SK-N-SH (cell line): ENCODE results near the gene STARD10. TPM values are rescaled to one million over a fixed set of nuclear protein-coding genes. Genes with fewer than 3 reads are reported as not detected.

ENCODE experiments used
- CTCF ChIA-PET: fragments of 300-600, 350-600 bp; formaldehyde crosslinking; extraction: SDS; loops from one replicate; lab custom pipeline; 2021; lab: Yijun Ruan, JAX
- POLR2A ChIA-PET: fragments of 350-600 bp; sonication (Branson Sonifier 250); formaldehyde crosslinking; extraction: SDS; loops from one replicate; lab custom pipeline; 2020; ENCODE audit warnings: antibody characterized with exemption, inconsistent platforms; lab: Yijun Ruan, JAX
- DNase-seq: peaks from one replicate; pipeline ENCODE4 v3.0.0; 2012
- H2AFZ ChIP-seq: fragments of 200-600 bp; sonication (generic); 2 replicates; pipeline ENCODE4 v1.8.1; 2016; ENCODE audit warnings: antibody characterized with exemption, mild to moderate bottlenecking, low read depth
- H3F3A ChIP-seq: fragments of 200-600 bp; sonication (generic); replicated peaks from 2 replicates; pipeline ENCODE3; 2016; ENCODE audit warnings: antibody characterized with exemption, mild to moderate bottlenecking; ENCODE audit not compliant: insufficient read depth
- H3K27ac ChIP-seq, 2 experiments: fragments of 200-500 bp in 1 of 2; fragments of 200-600 bp in 1 of 2; sonication (Bioruptor generic) in 1 of 2; sonication (generic), shearing (Covaris generic) in 1 of 2; 2 replicates each; pipeline versions ENCODE4 v1.5.1 to v1.6.1; 2014 to 2016; ENCODE audit warnings: low read depth in 2 of 2, inconsistent platforms in 1 of 2, low read length in 1 of 2, mild to moderate bottlenecking in 1 of 2, mixed read lengths in 1 of 2
- H3K27me3 ChIP-seq: fragments of 200-600 bp; sonication (generic), shearing (Covaris generic); 2 replicates; pipeline ENCODE4 v1.6.1; 2016; ENCODE audit warnings: mixed run types; ENCODE audit not compliant: insufficient read depth
- H3K36me3 ChIP-seq, 2 experiments: fragments of 200-500 bp in 1 of 2; fragments of 200-600 bp in 1 of 2; sonication (Bioruptor generic) in 1 of 2; sonication (generic) in 1 of 2; replicated peaks in 1 of 2; 2 replicates each; pipeline versions ENCODE3 to v1.5.1; 2014 to 2016; ENCODE audit warnings: low read length in 1 of 2, mild to moderate bottlenecking in 1 of 2; ENCODE audit not compliant: insufficient read depth in 2 of 2, control insufficient read depth in 1 of 2
- H3K4me1 ChIP-seq, 2 experiments: fragments of 200-500 bp in 1 of 2; fragments of 200-600 bp in 1 of 2; sonication (Bioruptor generic) in 1 of 2; sonication (generic), shearing (Covaris generic) in 1 of 2; 2 replicates each; pipeline versions ENCODE4 v1.5.1 to v1.6.1; 2014 to 2016; ENCODE audit warnings: low read depth in 1 of 2, low read length in 1 of 2, mixed run types in 1 of 2; ENCODE audit not compliant: insufficient read depth in 2 of 2, control insufficient read depth in 1 of 2
- H3K4me2 ChIP-seq: fragments of 200-600 bp; sonication (generic), shearing (Covaris generic); 2 replicates; pipeline ENCODE4 v1.6.1; 2017; ENCODE audit warnings: mixed run types
- H3K4me3 ChIP-seq, 2 experiments: fragments of 200-500 bp in 1 of 2; fragments of 200-600 bp in 1 of 2; sonication (Bioruptor generic) in 1 of 2; sonication (generic), shearing (Covaris generic) in 1 of 2; 2 replicates each; pipeline versions ENCODE4 v1.5.1 to v1.8.1; 2014 to 2016; ENCODE audit warnings: low read depth in 2 of 2, inconsistent platforms in 1 of 2, low read length in 1 of 2, mild to moderate bottlenecking in 1 of 2, mixed read lengths in 1 of 2, moderate library complexity in 1 of 2
- H3K79me2 ChIP-seq: fragments of 200-600 bp; sonication (generic); 2 replicates; pipeline ENCODE4 v1.8.1; 2017; ENCODE audit warnings: mild to moderate bottlenecking; ENCODE audit not compliant: insufficient read depth
- H3K9ac ChIP-seq: fragments of 200-600 bp; sonication (generic); 2 replicates; pipeline ENCODE4 v1.6.1; 2017; ENCODE audit warnings: mixed run types
- H3K9me2 ChIP-seq: fragments of 200-600 bp; sonication (generic); 2 replicates; pipeline ENCODE4 v1.6.1; 2017; ENCODE audit warnings: mixed run types
- H3K9me3 ChIP-seq: fragments of 200-600 bp; sonication (generic); 2 replicates; pipeline ENCODE4 v1.6.1; 2017; ENCODE audit warnings: mixed run types, mild to moderate bottlenecking, moderate library complexity
- H4K20me1 ChIP-seq: fragments of 200-600 bp; sonication (generic); 2 replicates; pipeline ENCODE4 v1.6.1; 2017; ENCODE audit warnings: mild to moderate bottlenecking, mixed run types; ENCODE audit not compliant: insufficient read depth
- CHD2 ChIP-seq: fragments of 150-350 bp; IDR thresholded peaks from 2 replicates; pipeline ENCODE4 v1.6.1; 2018; ENCODE audit warnings: low read length; ENCODE audit not compliant: partially characterized antibody
- ELF1 ChIP-seq: IDR thresholded peaks from 2 replicates; pipeline ENCODE4 v1.4.0; 2012
- EP300 ChIP-seq, 2 experiments: IDR thresholded peaks; 2 replicates each; pipeline versions ENCODE4 v1.4.0 to v1.6.1; 2012; ENCODE audit warnings: borderline replicate concordance in 1 of 2, low read depth in 1 of 2, low read length in 1 of 2
- EZH2phosphoT487 ChIP-seq: fragments of 200-600 bp; sonication (generic); IDR thresholded peaks from 2 replicates; pipeline ENCODE4 v1.6.1; 2017; ENCODE audit warnings: low read depth, mixed run types, mild to moderate bottlenecking, antibody characterized with exemption, moderate library complexity, borderline replicate concordance
- GATA2 ChIP-seq: sonication (generic); formaldehyde crosslinking; IDR thresholded peaks from 2 replicates; pipeline ENCODE4 v1.5.0; 2020; ENCODE audit warnings: mild to moderate bottlenecking, missing genetic modification reagents
- NFIC ChIP-seq: IDR thresholded peaks from 2 replicates; pipeline ENCODE4 v1.4.0; 2012; ENCODE audit warnings: borderline replicate concordance
- NRF1 ChIP-seq: IDR thresholded peaks from 2 replicates; pipeline ENCODE4 v1.6.1; 2012; ENCODE audit warnings: low read depth, mild to moderate bottlenecking, low read length
- RAD21 ChIP-seq: IDR thresholded peaks from 2 replicates; pipeline ENCODE4 v1.6.1; 2012; ENCODE audit warnings: mild to moderate bottlenecking, low read length
- RCOR1 ChIP-seq: fragments of 150-350 bp; IDR thresholded peaks from 2 replicates; pipeline ENCODE4 v1.6.1; 2017; ENCODE audit warnings: antibody characterized with exemption, low read length
- RFX5 ChIP-seq: IDR thresholded peaks from 2 replicates; pipeline ENCODE4 v1.6.1; 2012; ENCODE audit warnings: mild to moderate bottlenecking, improper control_type of control experiment, low read length
- SMC3 ChIP-seq: IDR thresholded peaks from 2 replicates; pipeline ENCODE4 v1.6.1; 2012; ENCODE audit warnings: low read depth, low read length, improper control_type of control experiment
- TAF1 ChIP-seq: IDR thresholded peaks from 2 replicates; pipeline ENCODE4 v1.6.1; 2012; ENCODE audit warnings: low read depth, mild to moderate bottlenecking, low read length, moderate library complexity, borderline replicate concordance
- TEAD4 ChIP-seq: IDR thresholded peaks from 2 replicates; pipeline ENCODE4 v1.4.0; 2012; ENCODE audit warnings: mild to moderate bottlenecking, borderline replicate concordance; ENCODE audit not compliant: insufficient read depth
- YY1 ChIP-seq: IDR thresholded peaks from 2 replicates; pipeline ENCODE4 v1.4.0; 2012; ENCODE audit warnings: low read depth, mild to moderate bottlenecking
- WGBS: methylation state at CpG from one replicate; pipeline ENCODE4 v1.1.6; 2017; ENCODE audit warnings: low lambda C conversion rate; 5-methylcytosine and 5-hydroxymethylcytosine counted together
- polyA plus RNA-seq, 3 experiments: library from polyadenylated mRNA; depleted of rRNA; stranded (reverse); fragments of >200 nt; gene quantifications; 2 replicates each; pipeline ENCODE4 v1.2.3, GENCODE V29; 2012
- TF ChIP-seq, protein P1 (sequence below): IDR thresholded peaks from 2 replicates; pipeline ENCODE4 v1.4.0; 2012; ENCODE audit warnings: low read depth
- TF ChIP-seq, protein P2 (sequence below): fragments of 150-350 bp; IDR thresholded peaks from 2 replicates; pipeline ENCODE4 v1.6.1; 2016; ENCODE audit warnings: mild to moderate bottlenecking, low read depth, low read length
- TF ChIP-seq, protein P3 (sequence below): IDR thresholded peaks from 2 replicates; pipeline ENCODE4 v1.6.1; 2012; ENCODE audit warnings: mild to moderate bottlenecking, low read depth, low read length, moderate library complexity
- TF ChIP-seq, protein P4 (sequence below): fragments of 200-600 bp; sonication (generic); IDR thresholded peaks from 2 replicates; pipeline ENCODE4 v1.6.1; 2017; ENCODE audit warnings: antibody characterized with exemption, mild to moderate bottlenecking, moderate library complexity

The STARD10 gene
- polyA plus RNA-seq, 1 of the 3 experiments (the other 2 are of a cell fraction): 47.7 TPM

DNA sequence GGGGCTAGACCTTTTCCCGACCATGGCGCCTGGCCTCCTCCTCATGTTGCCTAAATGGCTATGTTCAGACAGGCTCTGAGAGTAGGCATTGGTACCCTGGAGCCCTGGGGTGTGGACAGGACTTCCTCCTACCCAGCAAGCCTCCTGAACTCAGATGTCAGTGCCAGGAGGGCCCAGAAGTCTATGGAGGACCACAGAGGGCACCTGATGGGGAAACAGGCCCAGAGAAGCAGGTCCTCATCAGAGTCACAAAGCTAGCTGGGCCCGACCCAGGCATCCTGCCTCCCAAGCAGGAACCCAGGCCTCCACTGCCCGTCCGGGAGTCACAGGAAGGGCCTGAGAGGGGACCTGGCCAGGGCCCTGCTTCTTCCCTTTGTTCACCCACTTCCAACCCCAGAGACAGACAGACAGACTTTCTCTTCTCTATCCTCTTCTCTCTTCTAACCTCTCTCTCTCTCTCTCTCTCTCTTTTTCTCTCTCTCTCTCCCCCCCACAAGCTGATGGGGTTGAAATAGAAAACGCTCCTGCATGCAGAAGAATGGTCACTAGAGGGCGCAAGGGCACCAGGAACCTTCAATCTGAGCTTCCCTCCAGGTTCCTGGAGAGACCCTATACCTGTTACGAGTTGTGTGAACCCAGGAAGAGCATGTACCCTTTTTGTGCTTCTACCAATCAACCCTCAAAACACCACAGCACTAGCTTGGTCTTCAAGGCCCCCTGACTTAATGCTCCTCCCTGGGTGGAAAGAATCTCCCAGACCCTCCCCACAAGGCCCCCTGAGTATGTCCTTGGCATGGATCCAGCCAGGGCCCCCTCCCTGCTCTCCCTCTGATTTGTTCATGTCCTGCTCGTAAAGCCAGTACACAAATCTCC lies 68.8 kb downstream of the STARD10 start:
- POLR2A ChIA-PET: interaction anchor here (0.7 to 0.9 kb wide), 4 partner anchors 68 to 98 kb away, joined by 3 to 5 read pairs (median 4); partner anchors contain the start of gene STARD10
- H3K27me3 ChIP-seq: no peaks in the 10 kb centered on the region
- H3K4me3 ChIP-seq: peak overlapping the region in 1 of 2 experiments; percentile 14; a peak in 1 of 4 replicates
- H3K36me3 ChIP-seq: no peaks in the 10 kb centered on the region
- no peaks in the 10 kb centered on the region for H3K9me2 ChIP-seq
- peaks cover 4% of the 10 kb centered on the region for H3F3A ChIP-seq
- no peaks in the 10 kb centered on the region for H3K9me3 ChIP-seq
- H2AFZ ChIP-seq: no peak overlapping the region
- TF ChIP-seq EZH2phosphoT487: no peak
- no peak for TF ChIP-seq EP300 (IDR thresholded peaks at IDR 0.05; ENCODE audit: borderline replicate concordance in 1 of 2, low read depth in 1 of 2, low read length in 1 of 2)
- TF ChIP-seq RAD21: peak; percentile 96
- peak; percentile 90 for TF ChIP-seq SMC3
- TF ChIP-seq, protein P1, sequence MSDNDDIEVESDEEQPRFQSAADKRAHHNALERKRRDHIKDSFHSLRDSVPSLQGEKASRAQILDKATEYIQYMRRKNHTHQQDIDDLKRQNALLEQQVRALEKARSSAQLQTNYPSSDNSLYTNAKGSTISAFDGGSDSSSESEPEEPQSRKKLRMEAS: no peak
- TF ChIP-seq YY1: no peak
- no peak for TF ChIP-seq TEAD4
- TF ChIP-seq CHD2: peak; percentile 28
- TF ChIP-seq, protein P2, sequence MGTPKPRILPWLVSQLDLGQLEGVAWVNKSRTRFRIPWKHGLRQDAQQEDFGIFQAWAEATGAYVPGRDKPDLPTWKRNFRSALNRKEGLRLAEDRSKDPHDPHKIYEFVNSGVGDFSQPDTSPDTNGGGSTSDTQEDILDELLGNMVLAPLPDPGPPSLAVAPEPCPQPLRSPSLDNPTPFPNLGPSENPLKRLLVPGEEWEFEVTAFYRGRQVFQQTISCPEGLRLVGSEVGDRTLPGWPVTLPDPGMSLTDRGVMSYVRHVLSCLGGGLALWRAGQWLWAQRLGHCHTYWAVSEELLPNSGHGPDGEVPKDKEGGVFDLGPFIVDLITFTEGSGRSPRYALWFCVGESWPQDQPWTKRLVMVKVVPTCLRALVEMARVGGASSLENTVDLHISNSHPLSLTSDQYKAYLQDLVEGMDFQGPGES: no peak
- TF ChIP-seq RCOR1: no peak
- no peak for TF ChIP-seq ELF1
- TF ChIP-seq, protein P3, sequence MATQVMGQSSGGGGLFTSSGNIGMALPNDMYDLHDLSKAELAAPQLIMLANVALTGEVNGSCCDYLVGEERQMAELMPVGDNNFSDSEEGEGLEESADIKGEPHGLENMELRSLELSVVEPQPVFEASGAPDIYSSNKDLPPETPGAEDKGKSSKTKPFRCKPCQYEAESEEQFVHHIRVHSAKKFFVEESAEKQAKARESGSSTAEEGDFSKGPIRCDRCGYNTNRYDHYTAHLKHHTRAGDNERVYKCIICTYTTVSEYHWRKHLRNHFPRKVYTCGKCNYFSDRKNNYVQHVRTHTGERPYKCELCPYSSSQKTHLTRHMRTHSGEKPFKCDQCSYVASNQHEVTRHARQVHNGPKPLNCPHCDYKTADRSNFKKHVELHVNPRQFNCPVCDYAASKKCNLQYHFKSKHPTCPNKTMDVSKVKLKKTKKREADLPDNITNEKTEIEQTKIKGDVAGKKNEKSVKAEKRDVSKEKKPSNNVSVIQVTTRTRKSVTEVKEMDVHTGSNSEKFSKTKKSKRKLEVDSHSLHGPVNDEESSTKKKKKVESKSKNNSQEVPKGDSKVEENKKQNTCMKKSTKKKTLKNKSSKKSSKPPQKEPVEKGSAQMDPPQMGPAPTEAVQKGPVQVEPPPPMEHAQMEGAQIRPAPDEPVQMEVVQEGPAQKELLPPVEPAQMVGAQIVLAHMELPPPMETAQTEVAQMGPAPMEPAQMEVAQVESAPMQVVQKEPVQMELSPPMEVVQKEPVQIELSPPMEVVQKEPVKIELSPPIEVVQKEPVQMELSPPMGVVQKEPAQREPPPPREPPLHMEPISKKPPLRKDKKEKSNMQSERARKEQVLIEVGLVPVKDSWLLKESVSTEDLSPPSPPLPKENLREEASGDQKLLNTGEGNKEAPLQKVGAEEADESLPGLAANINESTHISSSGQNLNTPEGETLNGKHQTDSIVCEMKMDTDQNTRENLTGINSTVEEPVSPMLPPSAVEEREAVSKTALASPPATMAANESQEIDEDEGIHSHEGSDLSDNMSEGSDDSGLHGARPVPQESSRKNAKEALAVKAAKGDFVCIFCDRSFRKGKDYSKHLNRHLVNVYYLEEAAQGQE: no peak
- TF ChIP-seq NRF1: peak; percentile 24; the same call in 1 of the 2 replicates
- peak; percentile 83 for TF ChIP-seq RFX5
- no peak for TF ChIP-seq TAF1
- TF ChIP-seq, protein P4, sequence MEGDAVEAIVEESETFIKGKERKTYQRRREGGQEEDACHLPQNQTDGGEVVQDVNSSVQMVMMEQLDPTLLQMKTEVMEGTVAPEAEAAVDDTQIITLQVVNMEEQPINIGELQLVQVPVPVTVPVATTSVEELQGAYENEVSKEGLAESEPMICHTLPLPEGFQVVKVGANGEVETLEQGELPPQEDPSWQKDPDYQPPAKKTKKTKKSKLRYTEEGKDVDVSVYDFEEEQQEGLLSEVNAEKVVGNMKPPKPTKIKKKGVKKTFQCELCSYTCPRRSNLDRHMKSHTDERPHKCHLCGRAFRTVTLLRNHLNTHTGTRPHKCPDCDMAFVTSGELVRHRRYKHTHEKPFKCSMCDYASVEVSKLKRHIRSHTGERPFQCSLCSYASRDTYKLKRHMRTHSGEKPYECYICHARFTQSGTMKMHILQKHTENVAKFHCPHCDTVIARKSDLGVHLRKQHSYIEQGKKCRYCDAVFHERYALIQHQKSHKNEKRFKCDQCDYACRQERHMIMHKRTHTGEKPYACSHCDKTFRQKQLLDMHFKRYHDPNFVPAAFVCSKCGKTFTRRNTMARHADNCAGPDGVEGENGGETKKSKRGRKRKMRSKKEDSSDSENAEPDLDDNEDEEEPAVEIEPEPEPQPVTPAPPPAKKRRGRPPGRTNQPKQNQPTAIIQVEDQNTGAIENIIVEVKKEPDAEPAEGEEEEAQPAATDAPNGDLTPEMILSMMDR: peak; percentile 96
- no peak for TF ChIP-seq GATA2
- 0 out of 2 replicates have a peak, but pooled peaks have one; percentile 33 for TF ChIP-seq NFIC
- no peak overlapping the region for H3K9ac ChIP-seq
- no peak overlapping the region for H3K4me2 ChIP-seq
- peak; percentile 86 for DNase-seq
- H3K27ac ChIP-seq: peak overlapping the region in 1 of 2 experiments; percentile 29; a peak in 1 of 4 replicates
- 43% methylated on average over 8 of the region's 9 CpGs for WGBS
- H3K79me2 ChIP-seq: peaks cover 42% of the 10 kb centered on the region
- H4K20me1 ChIP-seq: no peaks in the 10 kb centered on the region; the same call in 1 of the 2 replicates
- H3K4me1 ChIP-seq: peaks cover 13 to 27% of the 10 kb centered on the region in 2 experiments
- CTCF ChIA-PET: interaction anchor here (0.5 to 18.2 kb wide), 61 partner anchors 9 to 580 kb away, joined by 3 to 198 read pairs (median 4); partner anchors contain the start of genes ATG16L2, FCHSD2 and STARD10
